Measurements from ENCODE around the gene PPARA. TPM values are rescaled to one million over a fixed set of nuclear protein-coding genes. Genes with fewer than 3 reads are reported as not detected.

Gene PPARA
- total RNA-seq, 1 donor from 2014 or later, result 13.0 TPM

- Mint-ChIP-seq H3K9me3 (no peaks in the 10 kb centered on the region), H3K4me3 (no peak overlapping the region), H3K36me3 (ENCODE audit: low read depth) (no peaks in the 10 kb centered on the region), H3K27ac (no peak overlapping the region), H3K27me3 (no peaks in the 10 kb centered on the region), H3K4me1 (no peaks in the 10 kb centered on the region)
- DNase-seq, result no peak
- intact Hi-C loops (cut with micrococcal nuclease), result no loop called here
Observed at GRCh38 chr22:46109474-46110003, 40.8 kb upstream of the PPARA start.

- H3K9me3 Mint-ChIP-seq, result no peaks in the 10 kb centered on the region
- no peaks in the 10 kb centered on the region for H3K27me3 Mint-ChIP-seq
- no peak for DNase-seq
- H3K36me3 Mint-ChIP-seq (ENCODE audit: low read depth), result peaks cover 2% of the 10 kb centered on the region
- intact Hi-C loops (cut with micrococcal nuclease), result no loop called here
- H3K27ac Mint-ChIP-seq, result no peak overlapping the region
- no peak overlapping the region for H3K4me3 Mint-ChIP-seq
- H3K4me1 Mint-ChIP-seq, result no peaks in the 10 kb centered on the region
Observed at GRCh38 chr22:46110215-46110614, 40.1 kb upstream of the PPARA start.

GRCh38 chr22:46111645-46112306 lies 38.5 kb upstream of the PPARA start:
- no peak overlapping the region for H3K27ac Mint-ChIP-seq
- intact Hi-C loops (cut with micrococcal nuclease), result no loop called here

GRCh38 chr22:46112405-46112804 lies 37.9 kb upstream of the PPARA start:
- Mint-ChIP-seq H3K27me3 (no peaks in the 10 kb centered on the region), H3K4me1 (no peaks in the 10 kb centered on the region), H3K27ac (no peak overlapping the region), H3K9me3 (no peaks in the 10 kb centered on the region), H3K4me3 (no peak overlapping the region), H3K36me3 (ENCODE audit: low read depth) (peaks cover 2% of the 10 kb centered on the region)
- intact Hi-C loops (cut with micrococcal nuclease), result no loop called here
- DNase-seq, result no peak

More at GRCh38 chr22:46111645-46112306, 38.5 kb upstream of the PPARA start:
- Mint-ChIP-seq H3K4me3 (no peak overlapping the region), H3K9me3 (no peaks in the 10 kb centered on the region), H3K36me3 (ENCODE audit: low read depth) (peaks cover 2% of the 10 kb centered on the region), H3K27me3 (no peaks in the 10 kb centered on the region), H3K4me1 (no peaks in the 10 kb centered on the region)
- no peak for DNase-seq

DNA sequence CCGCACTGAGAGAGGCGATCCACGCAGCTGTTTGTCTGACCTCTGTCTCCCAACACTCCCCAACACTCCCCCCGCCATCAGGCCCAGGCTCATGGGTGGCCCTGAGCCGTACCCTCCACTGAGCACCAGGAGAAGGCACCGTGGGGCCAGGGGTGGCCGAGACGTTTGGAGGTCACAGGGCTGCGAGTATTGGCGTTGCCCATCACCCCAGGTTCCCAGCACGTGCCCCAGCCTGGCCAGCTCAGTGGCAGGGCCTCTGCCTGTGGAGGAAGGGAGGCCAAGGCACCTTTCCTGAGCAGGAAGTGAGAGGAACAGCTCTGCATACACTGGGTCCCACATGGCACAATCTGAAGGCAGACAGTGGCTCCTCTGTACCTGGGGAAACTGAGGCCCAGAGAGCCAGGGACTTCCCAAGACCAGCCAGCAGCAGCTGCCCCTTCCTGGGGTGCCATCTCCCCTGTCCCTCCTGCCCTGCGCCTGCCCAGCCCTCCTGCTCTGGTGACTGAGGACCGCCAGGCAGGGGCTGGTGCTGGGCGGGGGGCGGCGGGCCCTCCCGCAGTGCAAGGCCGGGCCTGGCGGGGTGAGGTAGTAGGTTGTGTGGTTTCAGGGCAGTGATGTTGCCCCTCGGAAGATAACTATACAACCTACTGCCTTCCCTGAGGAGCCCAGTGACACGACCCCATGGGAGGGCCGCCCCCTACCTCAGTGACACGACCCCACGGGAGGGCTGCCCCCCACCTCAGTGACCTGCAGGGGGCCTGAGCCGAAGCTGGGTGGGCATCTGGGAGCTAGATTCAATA lies 37.0 kb upstream of the PPARA start:
- Mint-ChIP-seq H3K9me3 (no peaks in the 10 kb centered on the region), H3K27me3 (no peaks in the 10 kb centered on the region), H3K4me3 (no peak overlapping the region), H3K36me3 (ENCODE audit: low read depth) (peaks cover 2% of the 10 kb centered on the region), H3K27ac (no peak overlapping the region), H3K4me1 (no peaks in the 10 kb centered on the region)
- no peak for DNase-seq
- intact Hi-C loops (cut with micrococcal nuclease), result no loop called here

GRCh38 chr22:46113910-46114517 lies 36.3 kb upstream of the PPARA start:
- H3K4me3 Mint-ChIP-seq, result no peak overlapping the region
- H3K27me3 Mint-ChIP-seq, result no peaks in the 10 kb centered on the region
- H3K4me1 Mint-ChIP-seq, result peaks cover 3% of the 10 kb centered on the region
- DNase-seq, result no peak
- H3K36me3 Mint-ChIP-seq (ENCODE audit: low read depth), result peaks cover 2% of the 10 kb centered on the region
- intact Hi-C loops (cut with micrococcal nuclease), result no loop called here
- no peak overlapping the region for H3K27ac Mint-ChIP-seq
- no peaks in the 10 kb centered on the region for H3K9me3 Mint-ChIP-seq

DNA sequence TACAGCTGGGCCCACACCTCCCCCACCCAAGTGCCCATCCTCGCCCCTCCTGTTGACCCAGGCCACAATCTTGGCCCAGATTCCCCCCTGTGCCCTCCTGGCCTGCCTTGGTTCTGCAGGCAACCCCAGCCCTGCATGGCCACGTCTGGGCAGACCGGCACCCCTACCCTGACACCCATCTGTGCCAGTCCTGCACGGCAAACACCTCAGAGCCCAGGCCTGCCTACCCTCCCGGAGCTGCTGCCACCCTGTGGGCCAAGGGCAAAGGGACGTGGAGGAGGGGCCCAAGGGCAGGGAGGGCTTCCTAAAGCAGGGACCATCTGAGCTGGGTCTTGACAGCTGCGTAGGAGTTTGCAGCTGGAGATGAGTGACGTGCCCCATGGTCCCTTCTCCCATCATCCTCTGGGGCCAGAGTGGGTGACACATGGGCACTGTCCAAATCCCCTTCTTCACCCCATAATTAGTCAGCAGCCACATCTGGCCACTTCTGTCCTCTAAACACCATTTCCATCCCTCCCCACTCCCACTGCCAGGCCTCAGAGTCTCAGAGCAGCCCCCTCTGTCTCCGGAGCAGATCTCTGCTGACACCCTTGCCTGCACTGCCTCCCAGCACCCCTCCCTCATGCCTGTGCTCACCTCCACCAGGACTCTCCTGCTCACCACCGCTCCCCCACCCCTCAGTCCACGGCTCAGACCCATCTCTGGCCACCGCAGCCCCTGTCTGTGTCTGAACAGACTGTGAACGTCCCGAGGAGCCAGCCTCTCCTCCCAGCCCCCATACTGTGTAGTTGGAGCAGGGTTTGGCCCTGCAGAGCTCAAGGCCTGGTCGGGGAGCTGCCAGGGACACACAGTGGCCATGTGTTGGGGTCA lies 35.6 kb upstream of the PPARA start:
- Mint-ChIP-seq H3K27ac (no peak overlapping the region), H3K27me3 (no peaks in the 10 kb centered on the region), H3K4me1 (peaks cover 5% of the 10 kb centered on the region), H3K9me3 (no peaks in the 10 kb centered on the region), H3K4me3 (no peak overlapping the region), H3K36me3 (ENCODE audit: low read depth) (peaks cover 2% of the 10 kb centered on the region)
- DNase-seq, result no peak
- intact Hi-C loops (cut with micrococcal nuclease), result no loop called here

DNA sequence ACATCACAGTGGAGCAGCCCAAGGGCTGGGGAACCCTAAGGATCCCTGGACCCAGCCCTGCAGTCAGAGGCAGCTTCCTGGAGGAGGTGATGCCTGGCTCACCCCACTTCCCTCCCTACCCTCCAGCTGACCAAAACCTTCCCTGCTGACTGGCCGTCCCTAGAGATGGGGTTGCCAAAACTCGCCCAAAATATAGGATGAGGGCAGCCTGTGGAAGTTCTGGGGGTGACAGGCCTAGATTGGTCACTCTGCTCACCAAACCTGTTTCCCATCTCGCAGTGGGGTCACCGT lies 35.0 kb upstream of the PPARA start:
- no peak for DNase-seq
- Mint-ChIP-seq H3K27ac (no peak overlapping the region), H3K9me3 (no peaks in the 10 kb centered on the region), H3K36me3 (ENCODE audit: low read depth) (peaks cover 2% of the 10 kb centered on the region), H3K4me1 (peaks cover 5% of the 10 kb centered on the region), H3K27me3 (no peaks in the 10 kb centered on the region), H3K4me3 (no peak overlapping the region)
- intact Hi-C loops (cut with micrococcal nuclease), result no loop called here

GRCh38 chr22:46115755-46116490 lies 34.4 kb upstream of the PPARA start:
- no peak for DNase-seq
- peaks cover 2% of the 10 kb centered on the region for H3K36me3 Mint-ChIP-seq (ENCODE audit: low read depth)
- no peak overlapping the region for H3K4me3 Mint-ChIP-seq
- H3K4me1 Mint-ChIP-seq, result peaks cover 5% of the 10 kb centered on the region
- H3K9me3 Mint-ChIP-seq, result no peaks in the 10 kb centered on the region
- intact Hi-C loops (cut with micrococcal nuclease), result loop anchor here (1.0 kb wide), 2 partner anchors 110 to 121 kb away; no protein-coding TSS in a partner anchor
- H3K27me3 Mint-ChIP-seq, result no peaks in the 10 kb centered on the region
- no peak overlapping the region for H3K27ac Mint-ChIP-seq

DNA sequence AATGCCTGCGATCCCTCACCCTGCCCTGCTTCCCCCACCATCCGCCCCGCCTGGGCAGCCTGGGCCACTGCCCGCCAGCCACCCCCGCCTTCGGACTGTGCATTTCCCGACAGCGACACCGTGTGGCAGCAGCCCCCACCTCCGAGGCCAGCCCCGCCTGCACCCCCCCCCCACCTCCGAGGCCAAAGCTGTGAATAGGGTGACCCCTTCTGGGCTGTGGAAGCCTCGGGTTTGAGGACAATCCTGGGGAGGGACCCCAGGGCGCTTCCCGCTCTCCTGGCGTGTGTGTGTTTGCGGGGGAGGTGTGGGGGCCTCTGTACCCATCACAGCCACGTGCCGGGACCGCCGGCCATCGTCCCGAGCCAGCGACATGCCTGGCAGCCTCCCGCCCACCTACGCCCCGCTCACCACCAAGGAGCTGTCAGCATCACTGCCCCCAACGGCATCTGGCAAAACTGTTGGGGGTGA lies 33.8 kb upstream of the PPARA start:
- intact Hi-C loops (cut with micrococcal nuclease), result loop anchor here (1.0 kb wide), 2 partner anchors 110 to 121 kb away; no protein-coding TSS in a partner anchor
- DNase-seq, result peak; percentile 95
- Mint-ChIP-seq H3K36me3 (ENCODE audit: low read depth) (peaks cover 2% of the 10 kb centered on the region), H3K4me1 (peaks cover 5% of the 10 kb centered on the region), H3K27me3 (no peaks in the 10 kb centered on the region), H3K27ac (no peak overlapping the region), H3K4me3 (no peak overlapping the region), H3K9me3 (no peaks in the 10 kb centered on the region)

GRCh38 chr22:46117206-46118199 lies 32.8 kb upstream of the PPARA start:
- DNase-seq, result no peak
- no peaks in the 10 kb centered on the region for H3K27me3 Mint-ChIP-seq
- peaks cover 2% of the 10 kb centered on the region for H3K36me3 Mint-ChIP-seq (ENCODE audit: low read depth)
- H3K4me1 Mint-ChIP-seq, result peaks cover 5% of the 10 kb centered on the region
- no peak overlapping the region for H3K4me3 Mint-ChIP-seq
- intact Hi-C loops (cut with micrococcal nuclease), result no loop called here
- no peak overlapping the region for H3K27ac Mint-ChIP-seq
- no peaks in the 10 kb centered on the region for H3K9me3 Mint-ChIP-seq

DNA sequence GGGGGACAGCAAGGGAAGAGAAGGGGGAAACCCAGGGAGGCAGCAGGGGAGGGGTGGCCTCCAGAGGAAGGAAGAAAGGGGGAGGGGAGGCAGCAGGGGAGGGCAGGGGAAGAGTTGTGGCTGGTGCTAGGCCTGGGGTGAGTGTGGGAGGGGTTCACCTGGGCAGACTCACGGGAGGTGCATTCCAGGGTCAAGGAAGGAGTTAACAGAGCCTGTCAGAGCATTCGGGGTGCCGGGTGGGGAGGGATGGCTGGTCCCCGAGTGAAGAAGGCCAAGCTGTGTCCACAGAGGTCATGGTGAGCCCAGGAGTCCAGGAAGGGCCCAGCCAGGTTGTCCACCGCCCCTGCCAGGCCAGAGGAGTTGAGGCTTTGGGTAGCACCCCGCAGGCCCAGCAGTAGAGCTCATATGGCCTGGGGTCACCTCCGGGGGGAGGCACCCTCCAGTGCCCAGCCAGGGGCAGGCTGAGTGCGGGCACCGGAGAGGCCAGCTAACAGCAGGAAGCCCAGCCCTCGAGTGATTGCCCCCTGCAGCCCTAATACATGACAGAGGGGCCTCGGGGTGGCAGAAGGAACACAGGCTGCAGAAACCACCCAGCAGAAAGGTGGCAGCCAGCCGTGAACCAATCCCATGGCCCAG lies 31.1 kb upstream of the PPARA start:
- intact Hi-C loops (cut with micrococcal nuclease), result no loop called here
- Mint-ChIP-seq H3K27me3 (no peaks in the 10 kb centered on the region), H3K9me3 (no peaks in the 10 kb centered on the region), H3K27ac (no peak overlapping the region), H3K36me3 (ENCODE audit: low read depth) (peaks cover 2% of the 10 kb centered on the region), H3K4me1 (peaks cover 5% of the 10 kb centered on the region), H3K4me3 (no peak overlapping the region)
- DNase-seq, result no peak

Data from activated CD4-positive, alpha-beta T cell treated with anti-CD3 and anti-CD28 coated beads, Interleukin-2, amount 10 ng/mL, durations not matched to agents 24 days and 14 days (primary cell).